K562 (cell line): ENCODE measurements around the gene AKAP13.

ENCODE experiments used
- CBFA2T2 ChIP-seq: fragments of 450-650 bp; conservative IDR thresholded peaks from 2 replicates; pipeline ENCODE4 v1.6.1; 2017; ENCODE audit warnings: mild to moderate bottlenecking
- FOSL1 ChIP-seq: fragments of 200-800 bp; sonication (Bioruptor generic); conservative IDR thresholded peaks from 2 replicates; pipeline ENCODE4 v1.6.1; 2016; ENCODE audit warnings: missing genetic modification characterization, missing compliant biosample characterization
- TF ChIP-seq, protein P1 (sequence below): sonication (generic); formaldehyde crosslinking; IDR thresholded peaks from 2 replicates; pipeline ENCODE4 v1.8.0; 2022; ENCODE audit warnings: mild to moderate bottlenecking, missing genetic modification reagents
- TF ChIP-seq, protein P2 (sequence below): fragments of 200-600 bp; sonication (generic); IDR thresholded peaks from one replicate; pipeline ENCODE4 v1.6.1; 2012; ENCODE audit warnings: mild to moderate bottlenecking, low read depth, low read length, inconsistent platforms
- TF ChIP-seq, protein P3 (sequence below): conservative IDR thresholded peaks from 2 replicates; pipeline ENCODE4 v1.6.1; 2011; ENCODE audit warnings: low read depth, mild to moderate bottlenecking, low read length; ENCODE audit not compliant: control insufficient read depth
- TF ChIP-seq, protein P4 (sequence below): fragments of 450-650 bp; IDR thresholded peaks from 2 replicates; pipeline ENCODE4 v1.6.1; 2016; ENCODE audit warnings: mild to moderate bottlenecking
- TF ChIP-seq, protein P5 (sequence below), 3 experiments: IDR thresholded peaks in 2 of 3; conservative IDR thresholded peaks in 1 of 3; 2 replicates each; pipeline ENCODE4 v1.5.1; 2011 to 2012; ENCODE audit warnings: low read length in 3 of 3, mild to moderate bottlenecking in 3 of 3, control low read depth in 2 of 3, improper control_type of control experiment in 1 of 3, inconsistent platforms in 1 of 3, low read depth in 1 of 3, mixed read lengths in 1 of 3, moderate library complexity in 1 of 3; ENCODE audit not compliant: insufficient read depth in 2 of 3

DNA sequence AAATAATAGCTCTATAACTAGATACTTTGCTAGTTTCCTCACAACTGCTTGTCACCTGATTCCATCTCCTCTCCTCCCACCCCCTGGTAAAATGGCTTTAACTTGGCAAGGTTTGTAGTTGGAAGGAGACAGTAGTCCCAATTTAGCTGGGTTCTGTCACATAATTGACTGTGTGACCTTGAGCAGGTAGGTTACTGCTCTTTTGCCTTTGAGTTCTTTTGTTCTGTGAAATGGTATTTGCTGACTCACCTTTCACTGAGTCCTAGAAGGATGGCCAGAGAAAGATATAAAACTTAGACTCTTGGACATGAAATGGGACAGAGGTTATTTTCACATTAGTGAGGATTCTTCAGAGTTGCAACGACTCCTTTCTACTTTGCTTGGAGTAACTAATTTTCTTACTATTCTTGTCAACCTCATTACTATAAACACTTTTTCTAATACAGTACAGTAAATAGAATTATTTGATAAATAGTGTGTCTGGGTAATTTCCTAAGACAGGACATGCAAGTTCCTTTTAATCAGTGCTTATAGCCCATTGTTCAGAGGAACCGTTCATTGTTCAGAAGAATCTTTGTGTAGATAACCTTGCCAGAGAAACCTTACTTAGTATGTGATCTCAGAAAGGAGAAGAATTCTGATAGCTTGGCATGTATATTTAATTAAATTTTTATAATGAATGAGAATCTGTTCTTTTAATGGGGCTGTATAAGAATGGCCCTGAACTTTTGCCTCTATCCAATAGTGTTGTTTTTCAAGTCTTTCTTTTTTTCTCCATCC, 14.3 kb downstream of the AKAP13 start:
- TF ChIP-seq CBFA2T2 (no peak), FOSL1 (no peak)
- TF ChIP-seq, protein P1, sequence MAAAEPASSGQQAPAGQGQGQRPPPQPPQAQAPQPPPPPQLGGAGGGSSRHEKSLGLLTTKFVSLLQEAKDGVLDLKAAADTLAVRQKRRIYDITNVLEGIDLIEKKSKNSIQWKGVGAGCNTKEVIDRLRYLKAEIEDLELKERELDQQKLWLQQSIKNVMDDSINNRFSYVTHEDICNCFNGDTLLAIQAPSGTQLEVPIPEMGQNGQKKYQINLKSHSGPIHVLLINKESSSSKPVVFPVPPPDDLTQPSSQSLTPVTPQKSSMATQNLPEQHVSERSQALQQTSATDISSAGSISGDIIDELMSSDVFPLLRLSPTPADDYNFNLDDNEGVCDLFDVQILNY (CRISPR knock-in tag) = no peak
- TF ChIP-seq, protein P2, sequence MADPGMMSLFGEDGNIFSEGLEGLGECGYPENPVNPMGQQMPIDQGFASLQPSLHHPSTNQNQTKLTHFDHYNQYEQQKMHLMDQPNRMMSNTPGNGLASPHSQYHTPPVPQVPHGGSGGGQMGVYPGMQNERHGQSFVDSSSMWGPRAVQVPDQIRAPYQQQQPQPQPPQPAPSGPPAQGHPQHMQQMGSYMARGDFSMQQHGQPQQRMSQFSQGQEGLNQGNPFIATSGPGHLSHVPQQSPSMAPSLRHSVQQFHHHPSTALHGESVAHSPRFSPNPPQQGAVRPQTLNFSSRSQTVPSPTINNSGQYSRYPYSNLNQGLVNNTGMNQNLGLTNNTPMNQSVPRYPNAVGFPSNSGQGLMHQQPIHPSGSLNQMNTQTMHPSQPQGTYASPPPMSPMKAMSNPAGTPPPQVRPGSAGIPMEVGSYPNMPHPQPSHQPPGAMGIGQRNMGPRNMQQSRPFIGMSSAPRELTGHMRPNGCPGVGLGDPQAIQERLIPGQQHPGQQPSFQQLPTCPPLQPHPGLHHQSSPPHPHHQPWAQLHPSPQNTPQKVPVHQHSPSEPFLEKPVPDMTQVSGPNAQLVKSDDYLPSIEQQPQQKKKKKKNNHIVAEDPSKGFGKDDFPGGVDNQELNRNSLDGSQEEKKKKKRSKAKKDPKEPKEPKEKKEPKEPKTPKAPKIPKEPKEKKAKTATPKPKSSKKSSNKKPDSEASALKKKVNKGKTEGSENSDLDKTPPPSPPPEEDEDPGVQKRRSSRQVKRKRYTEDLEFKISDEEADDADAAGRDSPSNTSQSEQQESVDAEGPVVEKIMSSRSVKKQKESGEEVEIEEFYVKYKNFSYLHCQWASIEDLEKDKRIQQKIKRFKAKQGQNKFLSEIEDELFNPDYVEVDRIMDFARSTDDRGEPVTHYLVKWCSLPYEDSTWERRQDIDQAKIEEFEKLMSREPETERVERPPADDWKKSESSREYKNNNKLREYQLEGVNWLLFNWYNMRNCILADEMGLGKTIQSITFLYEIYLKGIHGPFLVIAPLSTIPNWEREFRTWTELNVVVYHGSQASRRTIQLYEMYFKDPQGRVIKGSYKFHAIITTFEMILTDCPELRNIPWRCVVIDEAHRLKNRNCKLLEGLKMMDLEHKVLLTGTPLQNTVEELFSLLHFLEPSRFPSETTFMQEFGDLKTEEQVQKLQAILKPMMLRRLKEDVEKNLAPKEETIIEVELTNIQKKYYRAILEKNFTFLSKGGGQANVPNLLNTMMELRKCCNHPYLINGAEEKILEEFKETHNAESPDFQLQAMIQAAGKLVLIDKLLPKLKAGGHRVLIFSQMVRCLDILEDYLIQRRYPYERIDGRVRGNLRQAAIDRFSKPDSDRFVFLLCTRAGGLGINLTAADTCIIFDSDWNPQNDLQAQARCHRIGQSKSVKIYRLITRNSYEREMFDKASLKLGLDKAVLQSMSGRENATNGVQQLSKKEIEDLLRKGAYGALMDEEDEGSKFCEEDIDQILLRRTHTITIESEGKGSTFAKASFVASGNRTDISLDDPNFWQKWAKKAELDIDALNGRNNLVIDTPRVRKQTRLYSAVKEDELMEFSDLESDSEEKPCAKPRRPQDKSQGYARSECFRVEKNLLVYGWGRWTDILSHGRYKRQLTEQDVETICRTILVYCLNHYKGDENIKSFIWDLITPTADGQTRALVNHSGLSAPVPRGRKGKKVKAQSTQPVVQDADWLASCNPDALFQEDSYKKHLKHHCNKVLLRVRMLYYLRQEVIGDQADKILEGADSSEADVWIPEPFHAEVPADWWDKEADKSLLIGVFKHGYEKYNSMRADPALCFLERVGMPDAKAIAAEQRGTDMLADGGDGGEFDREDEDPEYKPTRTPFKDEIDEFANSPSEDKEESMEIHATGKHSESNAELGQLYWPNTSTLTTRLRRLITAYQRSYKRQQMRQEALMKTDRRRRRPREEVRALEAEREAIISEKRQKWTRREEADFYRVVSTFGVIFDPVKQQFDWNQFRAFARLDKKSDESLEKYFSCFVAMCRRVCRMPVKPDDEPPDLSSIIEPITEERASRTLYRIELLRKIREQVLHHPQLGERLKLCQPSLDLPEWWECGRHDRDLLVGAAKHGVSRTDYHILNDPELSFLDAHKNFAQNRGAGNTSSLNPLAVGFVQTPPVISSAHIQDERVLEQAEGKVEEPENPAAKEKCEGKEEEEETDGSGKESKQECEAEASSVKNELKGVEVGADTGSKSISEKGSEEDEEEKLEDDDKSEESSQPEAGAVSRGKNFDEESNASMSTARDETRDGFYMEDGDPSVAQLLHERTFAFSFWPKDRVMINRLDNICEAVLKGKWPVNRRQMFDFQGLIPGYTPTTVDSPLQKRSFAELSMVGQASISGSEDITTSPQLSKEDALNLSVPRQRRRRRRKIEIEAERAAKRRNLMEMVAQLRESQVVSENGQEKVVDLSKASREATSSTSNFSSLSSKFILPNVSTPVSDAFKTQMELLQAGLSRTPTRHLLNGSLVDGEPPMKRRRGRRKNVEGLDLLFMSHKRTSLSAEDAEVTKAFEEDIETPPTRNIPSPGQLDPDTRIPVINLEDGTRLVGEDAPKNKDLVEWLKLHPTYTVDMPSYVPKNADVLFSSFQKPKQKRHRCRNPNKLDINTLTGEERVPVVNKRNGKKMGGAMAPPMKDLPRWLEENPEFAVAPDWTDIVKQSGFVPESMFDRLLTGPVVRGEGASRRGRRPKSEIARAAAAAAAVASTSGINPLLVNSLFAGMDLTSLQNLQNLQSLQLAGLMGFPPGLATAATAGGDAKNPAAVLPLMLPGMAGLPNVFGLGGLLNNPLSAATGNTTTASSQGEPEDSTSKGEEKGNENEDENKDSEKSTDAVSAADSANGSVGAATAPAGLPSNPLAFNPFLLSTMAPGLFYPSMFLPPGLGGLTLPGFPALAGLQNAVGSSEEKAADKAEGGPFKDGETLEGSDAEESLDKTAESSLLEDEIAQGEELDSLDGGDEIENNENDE = no peak
- TF ChIP-seq, protein P3, sequence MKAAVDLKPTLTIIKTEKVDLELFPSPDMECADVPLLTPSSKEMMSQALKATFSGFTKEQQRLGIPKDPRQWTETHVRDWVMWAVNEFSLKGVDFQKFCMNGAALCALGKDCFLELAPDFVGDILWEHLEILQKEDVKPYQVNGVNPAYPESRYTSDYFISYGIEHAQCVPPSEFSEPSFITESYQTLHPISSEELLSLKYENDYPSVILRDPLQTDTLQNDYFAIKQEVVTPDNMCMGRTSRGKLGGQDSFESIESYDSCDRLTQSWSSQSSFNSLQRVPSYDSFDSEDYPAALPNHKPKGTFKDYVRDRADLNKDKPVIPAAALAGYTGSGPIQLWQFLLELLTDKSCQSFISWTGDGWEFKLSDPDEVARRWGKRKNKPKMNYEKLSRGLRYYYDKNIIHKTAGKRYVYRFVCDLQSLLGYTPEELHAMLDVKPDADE = no peak
- TF ChIP-seq, protein P4, sequence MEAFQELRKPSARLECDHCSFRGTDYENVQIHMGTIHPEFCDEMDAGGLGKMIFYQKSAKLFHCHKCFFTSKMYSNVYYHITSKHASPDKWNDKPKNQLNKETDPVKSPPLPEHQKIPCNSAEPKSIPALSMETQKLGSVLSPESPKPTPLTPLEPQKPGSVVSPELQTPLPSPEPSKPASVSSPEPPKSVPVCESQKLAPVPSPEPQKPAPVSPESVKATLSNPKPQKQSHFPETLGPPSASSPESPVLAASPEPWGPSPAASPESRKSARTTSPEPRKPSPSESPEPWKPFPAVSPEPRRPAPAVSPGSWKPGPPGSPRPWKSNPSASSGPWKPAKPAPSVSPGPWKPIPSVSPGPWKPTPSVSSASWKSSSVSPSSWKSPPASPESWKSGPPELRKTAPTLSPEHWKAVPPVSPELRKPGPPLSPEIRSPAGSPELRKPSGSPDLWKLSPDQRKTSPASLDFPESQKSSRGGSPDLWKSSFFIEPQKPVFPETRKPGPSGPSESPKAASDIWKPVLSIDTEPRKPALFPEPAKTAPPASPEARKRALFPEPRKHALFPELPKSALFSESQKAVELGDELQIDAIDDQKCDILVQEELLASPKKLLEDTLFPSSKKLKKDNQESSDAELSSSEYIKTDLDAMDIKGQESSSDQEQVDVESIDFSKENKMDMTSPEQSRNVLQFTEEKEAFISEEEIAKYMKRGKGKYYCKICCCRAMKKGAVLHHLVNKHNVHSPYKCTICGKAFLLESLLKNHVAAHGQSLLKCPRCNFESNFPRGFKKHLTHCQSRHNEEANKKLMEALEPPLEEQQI = no peak
- TF ChIP-seq, protein P5, sequence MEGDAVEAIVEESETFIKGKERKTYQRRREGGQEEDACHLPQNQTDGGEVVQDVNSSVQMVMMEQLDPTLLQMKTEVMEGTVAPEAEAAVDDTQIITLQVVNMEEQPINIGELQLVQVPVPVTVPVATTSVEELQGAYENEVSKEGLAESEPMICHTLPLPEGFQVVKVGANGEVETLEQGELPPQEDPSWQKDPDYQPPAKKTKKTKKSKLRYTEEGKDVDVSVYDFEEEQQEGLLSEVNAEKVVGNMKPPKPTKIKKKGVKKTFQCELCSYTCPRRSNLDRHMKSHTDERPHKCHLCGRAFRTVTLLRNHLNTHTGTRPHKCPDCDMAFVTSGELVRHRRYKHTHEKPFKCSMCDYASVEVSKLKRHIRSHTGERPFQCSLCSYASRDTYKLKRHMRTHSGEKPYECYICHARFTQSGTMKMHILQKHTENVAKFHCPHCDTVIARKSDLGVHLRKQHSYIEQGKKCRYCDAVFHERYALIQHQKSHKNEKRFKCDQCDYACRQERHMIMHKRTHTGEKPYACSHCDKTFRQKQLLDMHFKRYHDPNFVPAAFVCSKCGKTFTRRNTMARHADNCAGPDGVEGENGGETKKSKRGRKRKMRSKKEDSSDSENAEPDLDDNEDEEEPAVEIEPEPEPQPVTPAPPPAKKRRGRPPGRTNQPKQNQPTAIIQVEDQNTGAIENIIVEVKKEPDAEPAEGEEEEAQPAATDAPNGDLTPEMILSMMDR (IDR thresholded peaks at IDR 0.05 in 2 of 3, conservative IDR thresholded peaks at IDR 0.05 in 1 of 3; ENCODE audit: insufficient read depth in 2 of 3, low read depth in 1 of 3, low read length in 3 of 3) = no peak
